ENCODE results near the gene MROH9. TPM values are rescaled to one million over a fixed set of nuclear protein-coding genes. Genes with fewer than 3 reads are reported as not detected.

Gene MROH9
- total and polyA plus RNA-seq, 11 donors, result not detected

GRCh38 chr1:171081314-171081753, 146.0 kb downstream of the MROH9 start:
- intact Hi-C loops (cut with DNase I), result loop anchor here (1.0 to 10.0 kb wide), 14 partner anchors 103 to 236 kb away; partner anchors contain the start of genes FMO4 (in 5 of the 10) and FMO2 (in 4 of the 10)
- DNase-seq (no peak), ATAC-seq (peak in 2 of 4 donors; percentile 46 to 50)
- peak overlapping the region in 9 of 12 donors; percentile 13 to 76 (median 51) for H3K27ac ChIP-seq
- no peaks in the 10 kb centered on the region for H3K27me3 ChIP-seq
- peak overlapping the region in 1 of 12 donors; percentile 4 for H3K4me3 ChIP-seq
- no peaks in the 10 kb centered on the region for H3K9me3 ChIP-seq
- no peaks in the 10 kb centered on the region for H3K36me3 ChIP-seq
- peaks cover 0 to 29% (median 9%) of the 10 kb centered on the region in 12 donors for H3K4me1 ChIP-seq
- TF ChIP-seq CTCF (IDR thresholded peaks at IDR 0.05), result peak; percentile 36 to 71 (median 62)
- no peak for TF ChIP-seq POLR2A (IDR thresholded peaks at IDR 0.05)

- H3K27ac ChIP-seq, result peak overlapping the region in 10 of 12 donors; percentile 13 to 76 (median 51)
- DNase-seq, result no peak
- intact Hi-C loops (cut with DNase I), result loop anchor here (1.0 to 10.0 kb wide), 14 partner anchors 103 to 236 kb away; partner anchors contain the start of genes FMO4 (in 5 of the 10) and FMO2 (in 4 of the 10)
- no peaks in the 10 kb centered on the region for H3K27me3 ChIP-seq
- ATAC-seq, result no peak
- WGBS, 4 donors, result 70 to 81% (median 75%) methylated on average over 7 of the region's 7 CpGs
- H3K4me3 ChIP-seq, result peak overlapping the region in 2 of 12 donors; percentile 4 to 15
- no peak for TF ChIP-seq CTCF (IDR thresholded peaks at IDR 0.05)
- TF ChIP-seq POLR2A (IDR thresholded peaks at IDR 0.05), result no peak
- no peaks in the 10 kb centered on the region for H3K9me3 ChIP-seq
- H3K4me1 ChIP-seq, result peaks cover 0 to 29% (median 9%) of the 10 kb centered on the region in 12 donors
- no peaks in the 10 kb centered on the region for H3K36me3 ChIP-seq
Measured at GRCh38 chr1:171081763-171082201, 146.4 kb downstream of the MROH9 start.

GRCh38 chr1:171082606-171083005, 147.3 kb downstream of the MROH9 start:
- Histone ChIP-seq H3K4me3 (no peak overlapping the region), H3K4me1 (peaks cover 0 to 29% (median 9%) of the 10 kb centered on the region in 12 donors), H3K36me3 (no peaks in the 10 kb centered on the region), H3K27me3 (no peaks in the 10 kb centered on the region), H3K9me3 (no peaks in the 10 kb centered on the region), H3K27ac (peak overlapping the region in 5 of 12 donors; percentile 46 to 58 (median 54))
- WGBS, 4 donors, result 78 to 89% (median 82%) methylated on average over 1 of the region's 1 CpG
- intact Hi-C loops (cut with DNase I), result loop anchor here in 8 of 10 donors (1.0 to 10.0 kb wide), 8 partner anchors 102 to 235 kb away; partner anchors contain the start of genes FMO4 (in 5 of the 8) and FMO2 (in 4 of the 8)
- no peak for DNase-seq
- TF ChIP-seq CTCF (IDR thresholded peaks at IDR 0.05) (no peak), POLR2A (IDR thresholded peaks at IDR 0.05) (no peak)
- no peak for ATAC-seq

- WGBS, 4 donors, result 87 to 90% (median 89%) methylated on average over 5 of the region's 5 CpGs
- no peaks in the 10 kb centered on the region for H3K27me3 ChIP-seq
- peak overlapping the region in 1 of 12 donors; percentile 58 for H3K27ac ChIP-seq
- no peaks in the 10 kb centered on the region for H3K9me3 ChIP-seq
- TF ChIP-seq CTCF (IDR thresholded peaks at IDR 0.05) (no peak), POLR2A (IDR thresholded peaks at IDR 0.05) (no peak)
- intact Hi-C loops (cut with DNase I), result loop anchor here in 8 of 10 donors (1.0 to 10.0 kb wide), 8 partner anchors 102 to 234 kb away; partner anchors contain the start of genes FMO4 (in 5 of the 8) and FMO2 (in 4 of the 8)
- no peaks in the 10 kb centered on the region for H3K36me3 ChIP-seq
- peaks cover 0 to 29% (median 9%) of the 10 kb centered on the region in 12 donors for H3K4me1 ChIP-seq
- ATAC-seq (no peak), DNase-seq (no peak)
- no peak overlapping the region for H3K4me3 ChIP-seq
Measured at GRCh38 chr1:171083222-171083621, 147.9 kb downstream of the MROH9 start.
